Sigmoid colon (tissue), 3 donors: ENCODE results near the gene AP3B2.

Source experiments
- POLR2A ChIP-seq, 2 donors: fragments of 450-650 bp; IDR thresholded peaks; one replicate each; pipeline ENCODE4 v1.6.1; 2016; ENCODE audit warnings: antibody characterized with exemption in 2 of 2, mild to moderate bottlenecking in 2 of 2, moderate library complexity in 2 of 2
- TF ChIP-seq, protein P1 (sequence below), 4 experiments: fragments of 450-650 bp in 3 of 4; fragments of 200-600 bp in 1 of 4; IDR thresholded peaks; one replicate each; pipeline ENCODE4 v1.5.1; 2016 to 2019; ENCODE audit warnings: antibody characterized with exemption in 4 of 4, mild to moderate bottlenecking in 3 of 4, moderate library complexity in 2 of 4

DNA sequence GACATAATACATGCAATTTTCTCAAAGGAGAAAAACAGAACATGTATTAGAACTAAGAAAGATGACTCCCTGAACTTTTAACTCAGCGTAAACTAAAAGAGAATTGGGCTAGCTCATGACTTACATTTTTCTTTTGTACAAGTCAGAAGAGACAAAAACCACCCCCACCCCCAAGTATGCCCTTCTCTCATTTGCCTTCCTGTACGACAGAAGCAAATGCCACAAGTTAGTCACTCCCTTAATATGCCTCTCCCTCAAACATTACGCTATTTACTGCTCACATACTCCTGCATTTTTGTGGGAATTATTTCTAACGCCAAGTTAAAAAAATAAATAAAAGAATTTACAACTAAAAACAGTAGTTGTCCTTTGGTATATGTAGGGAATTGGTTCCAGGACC, 84.5 kb downstream of the AP3B2 start:
- TF ChIP-seq, protein P1, sequence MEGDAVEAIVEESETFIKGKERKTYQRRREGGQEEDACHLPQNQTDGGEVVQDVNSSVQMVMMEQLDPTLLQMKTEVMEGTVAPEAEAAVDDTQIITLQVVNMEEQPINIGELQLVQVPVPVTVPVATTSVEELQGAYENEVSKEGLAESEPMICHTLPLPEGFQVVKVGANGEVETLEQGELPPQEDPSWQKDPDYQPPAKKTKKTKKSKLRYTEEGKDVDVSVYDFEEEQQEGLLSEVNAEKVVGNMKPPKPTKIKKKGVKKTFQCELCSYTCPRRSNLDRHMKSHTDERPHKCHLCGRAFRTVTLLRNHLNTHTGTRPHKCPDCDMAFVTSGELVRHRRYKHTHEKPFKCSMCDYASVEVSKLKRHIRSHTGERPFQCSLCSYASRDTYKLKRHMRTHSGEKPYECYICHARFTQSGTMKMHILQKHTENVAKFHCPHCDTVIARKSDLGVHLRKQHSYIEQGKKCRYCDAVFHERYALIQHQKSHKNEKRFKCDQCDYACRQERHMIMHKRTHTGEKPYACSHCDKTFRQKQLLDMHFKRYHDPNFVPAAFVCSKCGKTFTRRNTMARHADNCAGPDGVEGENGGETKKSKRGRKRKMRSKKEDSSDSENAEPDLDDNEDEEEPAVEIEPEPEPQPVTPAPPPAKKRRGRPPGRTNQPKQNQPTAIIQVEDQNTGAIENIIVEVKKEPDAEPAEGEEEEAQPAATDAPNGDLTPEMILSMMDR (IDR thresholded peaks at IDR 0.05): no peak
- TF ChIP-seq POLR2A (IDR thresholded peaks at IDR 0.05): no peak
